VCaP (cell line): Measurements from ENCODE around the gene ZEB2.

Source experiments
- H3K27ac ChIP-seq: fragments of 450-650 bp; 2 replicates; pipeline ENCODE4 v1.5.1; 2017
- TF ChIP-seq, protein P1 (sequence below): fragments of 450-650 bp; conservative IDR thresholded peaks from 2 replicates; pipeline ENCODE4 v1.5.1; 2017; ENCODE audit warnings: mild to moderate bottlenecking, moderate library complexity

Gene ZEB2

DNA sequence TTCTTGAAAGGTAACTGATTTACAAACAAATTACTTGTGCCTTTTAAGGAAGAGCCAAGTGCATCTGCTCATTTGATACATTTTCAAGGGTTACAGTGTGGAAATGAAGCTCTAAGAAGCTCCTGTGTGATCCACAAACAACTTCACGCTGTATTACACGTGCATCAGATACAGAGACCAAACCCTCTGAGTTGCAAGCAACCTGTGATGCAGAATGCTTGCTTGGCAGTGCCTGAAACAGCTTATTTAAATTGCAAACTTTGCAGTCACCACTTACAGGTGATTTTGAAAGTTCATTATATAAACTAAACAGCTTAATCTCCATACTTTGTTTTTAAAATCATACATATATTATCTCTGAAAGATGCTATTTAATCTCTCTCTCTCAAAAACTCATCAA lies 50.1 kb downstream of the ZEB2 start:
- TF ChIP-seq, protein P1, sequence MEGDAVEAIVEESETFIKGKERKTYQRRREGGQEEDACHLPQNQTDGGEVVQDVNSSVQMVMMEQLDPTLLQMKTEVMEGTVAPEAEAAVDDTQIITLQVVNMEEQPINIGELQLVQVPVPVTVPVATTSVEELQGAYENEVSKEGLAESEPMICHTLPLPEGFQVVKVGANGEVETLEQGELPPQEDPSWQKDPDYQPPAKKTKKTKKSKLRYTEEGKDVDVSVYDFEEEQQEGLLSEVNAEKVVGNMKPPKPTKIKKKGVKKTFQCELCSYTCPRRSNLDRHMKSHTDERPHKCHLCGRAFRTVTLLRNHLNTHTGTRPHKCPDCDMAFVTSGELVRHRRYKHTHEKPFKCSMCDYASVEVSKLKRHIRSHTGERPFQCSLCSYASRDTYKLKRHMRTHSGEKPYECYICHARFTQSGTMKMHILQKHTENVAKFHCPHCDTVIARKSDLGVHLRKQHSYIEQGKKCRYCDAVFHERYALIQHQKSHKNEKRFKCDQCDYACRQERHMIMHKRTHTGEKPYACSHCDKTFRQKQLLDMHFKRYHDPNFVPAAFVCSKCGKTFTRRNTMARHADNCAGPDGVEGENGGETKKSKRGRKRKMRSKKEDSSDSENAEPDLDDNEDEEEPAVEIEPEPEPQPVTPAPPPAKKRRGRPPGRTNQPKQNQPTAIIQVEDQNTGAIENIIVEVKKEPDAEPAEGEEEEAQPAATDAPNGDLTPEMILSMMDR, result no peak
- no peak overlapping the region for H3K27ac ChIP-seq

GRCh38 chr2:144468823-144469595 lies 50.9 kb downstream of the ZEB2 start:
- TF ChIP-seq, protein P1, result no peak
- H3K27ac ChIP-seq, result no peak overlapping the region

- TF ChIP-seq, protein P1, result no peak
- H3K27ac ChIP-seq, result no peak overlapping the region
Measured at GRCh38 chr2:144467502-144468137, 52.3 kb downstream of the ZEB2 start.

- TF ChIP-seq, protein P1, result no peak
Measured at GRCh38 chr2:144466637-144467036, 53.3 kb downstream of the ZEB2 start.

DNA sequence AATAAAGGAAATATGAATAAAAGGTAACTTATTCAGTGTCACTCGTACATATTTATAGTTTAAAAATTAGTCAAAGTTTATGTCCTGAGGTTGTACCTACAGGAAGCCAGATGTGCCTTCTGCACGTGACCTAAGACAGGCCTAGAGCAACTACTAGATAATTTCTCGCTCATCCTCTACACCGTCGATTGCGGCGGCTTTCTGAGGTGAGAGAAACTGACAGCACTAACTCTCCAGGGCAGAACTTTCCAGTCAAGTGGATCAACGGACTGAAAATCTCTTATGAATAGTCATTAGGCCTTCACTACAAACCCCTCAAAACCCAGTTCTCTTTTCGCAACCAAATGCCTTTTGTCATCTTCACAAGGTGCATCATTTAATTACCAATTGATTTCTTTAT lies 54.2 kb downstream of the ZEB2 start:
- no peak overlapping the region for H3K27ac ChIP-seq
- TF ChIP-seq, protein P1, result no peak

More at GRCh38 chr2:144466637-144467036, 53.3 kb downstream of the ZEB2 start:
- no peak overlapping the region for H3K27ac ChIP-seq

- H3K27ac ChIP-seq, result no peak overlapping the region
- TF ChIP-seq, protein P1, result no peak
Measured at GRCh38 chr2:144464730-144465129, 55.2 kb downstream of the ZEB2 start.

- TF ChIP-seq, protein P1, result no peak
- H3K27ac ChIP-seq, result no peak overlapping the region
Measured at GRCh38 chr2:144463266-144463665, 56.7 kb downstream of the ZEB2 start.
